NCI-H128 (cell line): ENCODE data around the gene TLR4.

Source experiments
- DNase-seq: peaks from one replicate; lab custom pipeline; 2025; ENCODE audit not compliant: unreplicated experiment; lab: John Stamatoyannopoulos, UW

The TLR4 gene

DNA sequence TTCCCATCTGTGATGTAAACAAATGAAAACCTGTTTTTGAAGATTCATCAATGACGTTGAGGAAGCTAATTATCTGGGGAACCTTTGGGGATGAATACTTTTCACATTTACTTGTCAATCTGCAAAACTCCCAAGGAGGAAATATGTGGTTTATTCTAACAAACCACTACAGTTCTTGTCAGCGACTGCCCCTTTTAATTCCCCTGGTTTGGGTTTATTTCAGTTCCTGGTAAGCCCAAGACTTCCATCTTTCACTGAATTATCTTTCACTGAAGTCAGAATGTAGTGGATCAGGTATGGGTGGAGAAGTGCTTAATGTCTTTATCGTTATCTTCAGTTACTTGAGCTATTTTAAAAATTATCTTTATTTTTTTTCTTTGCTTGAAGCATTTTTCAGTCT, 40.2 kb downstream of the TLR4 start:
- DNase-seq = no peak

DNA sequence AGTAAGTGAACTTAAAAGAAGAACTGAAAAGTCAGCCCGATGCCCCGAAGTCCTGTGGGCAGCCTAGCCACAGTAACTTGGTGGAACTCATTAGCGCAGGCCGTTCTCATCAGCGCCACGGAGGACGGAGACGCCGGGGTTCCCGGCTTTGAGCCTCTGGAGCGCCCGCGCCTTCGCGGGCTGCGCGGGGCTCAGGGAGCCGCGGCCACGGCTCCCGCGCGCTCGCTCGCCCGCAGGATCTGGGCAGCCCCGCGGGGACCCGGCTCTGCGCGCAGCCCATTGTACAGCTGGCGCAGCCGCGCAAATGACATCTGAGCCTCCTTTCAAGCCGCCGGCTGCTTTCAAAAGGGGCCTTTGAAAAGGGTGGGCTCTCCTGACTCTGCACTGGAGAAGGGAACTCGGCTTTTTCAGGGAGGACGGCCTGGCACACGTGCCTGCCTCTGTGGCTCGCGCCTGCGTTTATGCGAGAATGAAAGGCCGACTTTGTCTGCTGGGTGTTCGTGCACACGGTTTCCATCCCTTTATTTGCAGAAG, 40.7 kb downstream of the TLR4 start:
- DNase-seq = no peak

DNA sequence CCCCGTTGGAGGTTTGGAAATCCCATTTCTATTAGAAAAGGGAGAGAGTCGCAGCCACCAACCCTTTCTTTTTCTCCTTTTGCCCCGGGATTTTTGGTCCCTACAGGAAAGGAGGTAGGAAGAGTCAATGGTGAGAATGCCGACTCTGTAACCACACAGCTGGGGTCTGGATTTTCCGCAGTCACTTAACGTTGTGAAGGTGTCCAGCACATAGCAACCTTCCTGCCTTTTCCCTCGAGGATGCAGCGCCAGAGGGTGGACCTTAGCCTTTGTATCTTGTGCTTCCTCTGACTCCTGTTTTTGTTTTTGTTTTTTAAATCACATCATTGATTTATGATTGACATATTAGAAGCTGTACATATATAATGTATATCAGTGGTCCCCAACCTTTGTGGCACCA, 41.4 kb downstream of the TLR4 start:
- DNase-seq = no peak

DNA sequence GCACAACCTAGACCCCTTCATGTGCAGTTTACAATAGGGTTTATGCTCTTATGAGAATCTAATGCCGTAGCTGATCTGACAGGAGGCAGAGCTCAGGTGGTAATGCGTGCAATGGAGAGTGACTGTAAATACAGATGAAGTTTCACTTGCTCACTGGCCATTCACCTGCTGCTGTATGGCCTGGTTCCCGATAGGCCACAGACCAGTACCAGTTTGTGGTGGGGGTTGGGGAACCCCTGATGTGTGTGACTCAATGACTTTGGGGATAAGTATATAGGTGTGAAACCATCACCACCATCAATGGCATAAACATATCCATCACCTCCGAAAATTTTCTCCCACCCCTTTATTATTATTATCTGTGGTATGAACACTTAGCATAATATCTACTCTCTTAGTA, 42.1 kb downstream of the TLR4 start:
- DNase-seq = no peak

DNA sequence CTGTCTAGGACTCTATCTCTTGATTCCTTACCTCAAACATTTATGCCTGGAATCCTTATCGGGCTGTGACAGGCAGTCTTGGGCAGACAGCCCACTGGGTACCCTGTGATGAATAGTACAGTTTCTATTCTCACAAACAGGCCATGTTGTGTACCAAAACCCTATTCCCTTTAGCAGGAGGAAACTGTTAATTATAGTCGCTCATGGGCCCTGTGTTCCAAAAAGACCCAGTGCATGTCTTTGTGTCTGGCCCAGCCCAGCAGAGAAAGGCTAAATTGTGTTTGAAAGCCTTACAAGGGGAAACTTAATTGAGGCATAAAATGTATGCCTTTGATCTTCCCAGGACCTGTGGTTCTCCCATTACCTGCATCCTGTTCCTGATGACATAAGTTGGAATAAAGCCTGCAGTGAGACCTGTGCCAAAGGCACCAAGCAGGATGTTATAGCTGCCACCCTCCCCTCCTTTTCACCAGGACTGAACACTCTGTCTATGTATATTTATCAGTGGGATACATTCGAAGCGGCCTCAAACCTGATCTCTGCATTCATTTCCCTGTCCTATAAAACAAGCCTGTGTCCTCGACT, 43.3 kb downstream of the TLR4 start:
- no peak for DNase-seq

DNA sequence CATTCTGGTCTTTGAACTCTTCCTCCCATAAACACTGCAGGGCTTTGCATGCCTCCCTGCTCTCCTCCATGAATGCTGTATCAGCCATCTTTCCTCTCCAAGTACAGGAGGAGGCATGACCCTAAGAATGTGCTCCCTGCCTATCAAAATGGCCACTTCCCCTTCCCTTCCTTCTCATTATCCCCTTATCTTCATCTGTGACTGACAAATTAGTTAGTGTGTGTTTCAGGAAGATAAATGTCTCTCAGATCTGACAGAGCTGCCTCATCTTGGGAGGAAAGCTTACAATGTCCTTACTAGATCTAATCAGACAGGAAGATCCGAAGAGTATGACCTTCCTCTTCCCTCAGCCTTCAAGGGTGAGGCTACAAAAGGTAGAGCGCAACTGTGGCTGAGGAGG, 46.2 kb downstream of the TLR4 start:
- no peak for DNase-seq

DNA sequence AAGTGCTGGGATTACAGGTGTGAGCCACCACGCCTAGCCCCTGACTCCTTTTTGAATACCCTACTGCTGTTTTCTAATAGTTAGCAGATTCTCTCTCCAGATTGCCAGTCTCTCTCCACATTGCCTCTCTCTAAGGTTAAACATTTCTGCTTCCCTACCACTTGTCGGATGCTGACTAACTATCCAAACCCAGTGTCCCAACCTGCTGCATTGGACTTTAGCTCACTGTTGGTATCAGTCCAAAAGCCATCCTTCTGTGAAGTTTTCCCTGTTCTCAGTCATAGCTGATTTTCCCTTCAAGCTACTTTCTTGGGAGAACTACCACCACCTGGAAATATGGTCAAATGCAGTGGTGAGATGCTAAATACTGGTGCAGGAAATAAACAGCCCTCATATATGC, 48.7 kb downstream of the TLR4 start:
- no peak for DNase-seq

DNA sequence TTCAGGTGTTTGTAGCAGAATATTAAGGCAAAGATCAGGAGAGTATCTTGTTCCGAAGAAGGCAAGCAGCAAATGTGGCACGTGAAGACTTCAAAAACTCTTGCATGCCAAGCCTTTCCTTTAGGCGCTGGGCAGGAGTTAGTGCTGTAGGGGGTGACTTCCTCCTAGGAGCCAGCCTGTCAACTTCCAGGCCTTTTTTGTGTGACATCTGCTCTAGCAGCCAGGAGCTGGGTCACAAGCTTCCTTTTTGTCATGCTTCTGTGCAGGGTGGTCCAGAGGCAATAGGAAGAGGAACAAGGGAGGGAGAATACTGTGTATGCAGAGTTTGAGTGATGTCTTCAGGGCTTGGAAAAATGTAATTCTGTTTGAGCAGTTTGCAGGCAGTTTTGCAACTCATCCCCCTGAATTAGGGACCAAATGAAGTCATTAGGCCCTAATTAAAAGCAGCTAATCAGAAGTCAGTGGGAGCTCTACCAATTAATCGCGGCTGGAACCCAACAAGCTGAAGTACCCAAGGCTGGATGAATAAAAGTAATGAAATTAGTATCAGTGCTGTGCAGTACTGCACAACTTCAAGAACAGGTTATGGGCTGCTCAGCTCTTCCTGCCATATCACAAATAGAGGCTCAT, 53.5 kb downstream of the TLR4 start:
- no peak for DNase-seq

DNA sequence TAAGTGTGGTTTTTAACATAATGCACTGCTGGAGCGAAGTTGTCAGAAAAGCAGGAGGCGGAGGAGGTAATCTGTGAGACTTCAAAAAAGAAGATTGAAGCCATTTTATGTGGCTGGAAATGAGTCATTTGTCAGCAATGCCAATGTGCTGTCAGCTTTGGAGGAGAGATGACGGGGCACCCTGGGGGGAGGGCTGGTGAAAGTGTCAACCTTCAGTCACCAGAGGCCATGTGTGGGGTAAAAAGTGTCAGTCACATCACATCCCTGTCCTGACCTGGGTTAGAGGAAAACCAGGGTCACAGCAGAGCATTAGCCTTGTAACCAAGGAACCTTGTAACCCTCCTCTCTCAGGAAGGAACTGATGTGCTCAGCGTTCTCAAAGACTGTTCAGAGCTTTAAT, 59.1 kb downstream of the TLR4 start:
- DNase-seq = no peak

DNA sequence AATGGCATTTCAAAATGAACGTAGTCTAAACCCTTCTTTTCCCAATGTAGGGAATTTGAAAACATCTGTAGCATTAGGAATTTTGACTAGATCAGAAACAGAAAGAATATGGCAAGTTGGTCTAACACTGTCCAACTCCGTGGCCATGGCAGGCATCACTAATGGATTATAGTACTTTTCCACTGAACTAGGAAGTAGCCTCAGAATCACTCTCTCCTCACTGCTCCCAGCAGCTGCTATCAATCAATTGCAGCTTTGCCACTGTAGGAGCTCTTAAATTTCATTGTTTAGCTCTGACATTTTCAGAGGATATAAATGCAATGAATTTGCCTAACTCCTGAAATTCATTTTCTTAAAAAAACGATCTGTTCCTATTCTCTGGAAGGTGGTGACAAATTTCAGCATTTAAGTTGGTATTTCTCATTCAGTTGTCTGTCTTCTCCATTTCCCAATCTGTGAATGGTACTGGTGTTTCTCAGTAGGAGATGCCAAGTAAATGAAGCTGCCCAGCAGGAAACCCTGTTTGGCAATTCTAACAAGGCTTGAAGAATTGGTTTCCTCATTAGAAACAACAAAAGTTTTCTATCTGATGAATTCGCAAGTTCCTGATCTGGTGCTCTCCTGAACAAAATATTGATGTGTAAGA, 64.7 kb downstream of the TLR4 start:
- no peak for DNase-seq

DNA sequence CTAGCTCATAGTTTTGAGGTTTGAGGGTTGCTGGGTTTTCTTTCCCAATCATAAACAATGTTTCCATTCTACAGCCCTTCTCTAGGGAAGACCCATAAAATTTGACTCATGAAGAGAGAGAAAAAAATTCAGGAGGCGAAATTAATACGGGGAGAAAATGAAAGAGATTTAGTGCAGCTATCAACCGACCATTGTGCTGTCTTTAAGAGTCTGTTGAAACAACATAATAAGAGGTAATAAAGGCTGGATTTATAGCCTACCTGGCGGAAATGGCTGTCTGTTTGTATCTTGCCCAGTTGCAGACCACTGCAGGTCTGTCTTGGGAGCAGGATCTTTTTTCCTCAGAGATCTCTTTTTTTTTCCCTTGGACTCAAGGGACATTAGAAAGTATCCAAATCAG, 66.9 kb downstream of the TLR4 start:
- DNase-seq = no peak

DNA sequence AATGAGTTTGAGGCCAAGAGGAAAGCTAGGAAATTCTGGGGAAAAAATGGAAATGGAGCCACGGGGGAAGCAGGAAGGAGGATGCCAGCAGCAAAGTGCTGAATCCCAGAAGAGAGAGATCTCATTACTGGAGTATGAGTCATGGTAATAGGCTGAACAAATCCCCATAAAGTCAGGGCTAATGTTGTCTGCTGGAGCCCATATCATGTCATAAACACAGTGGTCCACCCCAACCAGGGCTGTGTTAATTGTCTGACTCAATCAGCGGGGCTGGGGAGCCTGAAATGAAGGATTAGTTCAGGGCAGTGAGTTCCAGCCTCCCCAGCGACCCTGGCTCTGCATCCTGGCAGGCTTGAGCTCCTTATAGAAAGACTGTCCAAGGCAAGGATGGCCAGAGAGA, 68.8 kb downstream of the TLR4 start:
- DNase-seq = no peak
